ENCODE results near the gene ZNF236.

Gene ZNF236

DNA sequence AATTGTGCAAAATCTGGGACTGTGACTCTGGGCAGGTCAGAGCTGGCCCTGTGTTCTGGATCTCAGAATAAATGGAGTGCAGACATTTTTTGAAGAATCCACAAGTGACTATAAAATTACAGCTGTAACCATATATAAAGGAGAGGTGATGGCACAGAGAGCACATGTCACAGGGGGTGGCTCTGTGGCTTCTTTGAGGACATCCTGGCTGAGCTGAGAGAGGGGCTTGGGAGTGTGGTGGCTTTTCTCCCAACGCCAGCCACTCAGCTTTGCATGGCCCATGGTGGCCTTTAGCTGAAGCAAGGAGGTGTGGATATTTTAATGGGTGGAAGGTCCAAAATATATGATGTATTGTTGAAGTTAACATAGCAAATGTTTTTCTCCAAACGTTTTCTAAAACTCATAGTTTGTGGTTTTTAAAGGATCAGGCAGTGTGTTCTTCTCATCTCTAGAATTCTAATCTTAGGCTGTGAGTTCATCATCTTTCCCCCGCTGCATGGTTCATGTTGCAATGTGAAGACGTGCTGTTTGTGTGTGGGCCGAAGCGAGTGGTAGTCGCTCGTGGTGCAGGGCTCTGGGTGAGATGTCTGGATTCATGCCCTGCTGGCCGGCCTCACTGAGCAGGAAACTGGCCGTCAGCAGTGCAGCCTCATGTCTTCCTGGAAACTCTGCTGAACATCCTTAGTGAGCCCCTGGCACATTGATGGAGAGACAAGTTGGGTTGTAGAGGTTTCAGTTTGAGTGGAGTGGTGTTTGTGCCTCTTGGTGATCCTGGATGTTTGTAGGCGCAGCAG lies 109.9 kb downstream of the ZNF236 start:
- H3K27ac ChIP-seq: no peak overlapping the region
- TF ChIP-seq, protein P1, sequence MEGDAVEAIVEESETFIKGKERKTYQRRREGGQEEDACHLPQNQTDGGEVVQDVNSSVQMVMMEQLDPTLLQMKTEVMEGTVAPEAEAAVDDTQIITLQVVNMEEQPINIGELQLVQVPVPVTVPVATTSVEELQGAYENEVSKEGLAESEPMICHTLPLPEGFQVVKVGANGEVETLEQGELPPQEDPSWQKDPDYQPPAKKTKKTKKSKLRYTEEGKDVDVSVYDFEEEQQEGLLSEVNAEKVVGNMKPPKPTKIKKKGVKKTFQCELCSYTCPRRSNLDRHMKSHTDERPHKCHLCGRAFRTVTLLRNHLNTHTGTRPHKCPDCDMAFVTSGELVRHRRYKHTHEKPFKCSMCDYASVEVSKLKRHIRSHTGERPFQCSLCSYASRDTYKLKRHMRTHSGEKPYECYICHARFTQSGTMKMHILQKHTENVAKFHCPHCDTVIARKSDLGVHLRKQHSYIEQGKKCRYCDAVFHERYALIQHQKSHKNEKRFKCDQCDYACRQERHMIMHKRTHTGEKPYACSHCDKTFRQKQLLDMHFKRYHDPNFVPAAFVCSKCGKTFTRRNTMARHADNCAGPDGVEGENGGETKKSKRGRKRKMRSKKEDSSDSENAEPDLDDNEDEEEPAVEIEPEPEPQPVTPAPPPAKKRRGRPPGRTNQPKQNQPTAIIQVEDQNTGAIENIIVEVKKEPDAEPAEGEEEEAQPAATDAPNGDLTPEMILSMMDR (IDR thresholded peaks at IDR 0.05): no peak
- TF ChIP-seq ZFX (IDR thresholded peaks at IDR 0.05; ENCODE audit: borderline replicate concordance): no peak

DNA sequence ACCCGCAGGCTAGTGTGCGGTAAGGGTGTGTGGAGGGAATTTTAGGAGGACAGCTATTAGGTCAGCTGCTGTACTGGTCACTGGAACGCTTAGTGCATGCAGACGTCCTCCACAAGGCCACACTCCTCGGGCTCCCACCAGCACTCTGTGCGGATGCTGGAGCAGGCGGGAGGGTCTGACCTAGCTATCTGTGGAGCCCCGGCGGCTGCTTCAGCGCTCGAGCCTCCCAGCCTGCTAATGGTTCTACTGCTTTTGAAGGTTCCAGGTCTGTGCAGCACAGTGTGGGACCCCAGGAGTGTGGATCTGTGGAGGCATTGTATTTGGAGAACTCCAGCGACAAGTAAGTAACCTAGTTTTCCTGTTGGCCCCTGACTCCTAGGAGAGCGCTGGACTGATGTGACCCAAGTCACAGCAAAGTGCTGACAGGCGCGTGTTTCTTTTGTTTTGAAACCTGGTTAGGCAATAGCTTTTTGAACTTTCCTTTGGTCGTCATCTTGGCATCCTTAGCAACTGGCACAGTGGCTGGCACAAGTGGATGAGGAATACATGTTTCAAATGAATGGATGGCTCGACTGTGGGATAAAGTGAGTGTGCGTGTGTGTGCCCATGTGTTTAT lies 113.5 kb downstream of the ZNF236 start:
- H3K27ac ChIP-seq: no peak overlapping the region
- no peak for TF ChIP-seq ZFX (IDR thresholded peaks at IDR 0.05; ENCODE audit: borderline replicate concordance)
- TF ChIP-seq, protein P1 (IDR thresholded peaks at IDR 0.05): no peak

DNA sequence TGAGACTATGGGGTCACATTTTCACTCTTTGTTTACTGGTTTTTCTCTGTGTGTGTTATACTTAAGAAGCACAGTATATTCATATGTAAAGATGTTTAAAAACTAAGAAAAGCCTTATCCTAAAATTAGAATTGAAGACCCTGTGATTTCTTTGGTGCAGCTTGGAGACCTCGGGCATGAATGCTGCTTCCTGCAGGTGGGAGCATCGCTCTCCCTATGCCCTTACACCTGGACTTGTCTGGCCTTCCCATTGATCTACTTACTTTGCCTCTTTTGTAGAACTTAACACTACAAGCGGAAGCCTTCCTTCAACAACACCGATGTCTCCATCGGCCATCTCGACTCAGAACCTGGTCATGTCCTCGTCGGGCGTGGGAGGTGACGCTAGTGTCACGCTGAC lies 114.5 kb downstream of the ZNF236 start:
- no peak overlapping the region for H3K27ac ChIP-seq
- TF ChIP-seq, protein P1 (IDR thresholded peaks at IDR 0.05): no peak
- no peak for TF ChIP-seq ZFX (IDR thresholded peaks at IDR 0.05; ENCODE audit: borderline replicate concordance)

DNA sequence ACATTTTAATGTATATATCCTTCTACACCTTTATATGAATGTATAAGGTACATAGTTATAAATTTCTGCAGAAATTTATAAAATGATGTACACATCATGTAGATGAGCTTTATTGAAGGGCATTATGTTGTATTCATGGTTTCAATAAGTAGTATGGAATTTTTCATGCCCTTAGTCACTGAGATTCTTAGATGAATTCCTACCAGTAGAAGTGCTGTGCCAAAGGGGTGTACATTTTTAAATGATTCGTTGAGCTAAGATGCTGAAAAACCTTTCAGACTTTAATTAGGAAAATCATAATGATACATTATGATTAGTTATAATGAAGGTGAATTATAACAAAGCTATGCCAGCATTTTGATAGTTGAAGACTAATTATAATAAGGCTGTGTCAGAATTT lies 115.2 kb downstream of the ZNF236 start:
- H3K27ac ChIP-seq: no peak overlapping the region
- no peak for TF ChIP-seq ZFX (IDR thresholded peaks at IDR 0.05; ENCODE audit: borderline replicate concordance)
- TF ChIP-seq, protein P1 (IDR thresholded peaks at IDR 0.05): no peak

DNA sequence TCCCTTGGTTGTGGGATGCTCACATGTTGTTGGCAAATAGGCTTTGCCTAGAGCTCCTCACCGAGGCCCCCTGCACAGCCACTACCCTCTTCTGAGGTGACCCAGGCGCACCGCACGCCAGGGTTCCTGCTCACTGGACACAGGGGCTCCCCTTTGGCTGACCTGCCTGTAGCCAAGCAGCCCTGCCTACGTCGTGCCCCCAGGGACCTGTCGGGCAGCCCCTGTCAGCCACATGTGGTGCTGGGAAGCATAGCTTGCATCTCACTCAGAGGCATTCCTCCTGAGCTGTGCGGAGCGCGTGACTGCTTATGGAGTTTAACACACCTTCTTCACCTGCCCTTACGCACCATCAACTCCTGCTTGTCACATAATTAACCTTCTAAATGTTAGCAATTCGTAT lies 116.3 kb downstream of the ZNF236 start:
- TF ChIP-seq ZFX (IDR thresholded peaks at IDR 0.05; ENCODE audit: borderline replicate concordance): no peak
- TF ChIP-seq, protein P1 (IDR thresholded peaks at IDR 0.05): no peak
- H3K27ac ChIP-seq: no peak overlapping the region

DNA sequence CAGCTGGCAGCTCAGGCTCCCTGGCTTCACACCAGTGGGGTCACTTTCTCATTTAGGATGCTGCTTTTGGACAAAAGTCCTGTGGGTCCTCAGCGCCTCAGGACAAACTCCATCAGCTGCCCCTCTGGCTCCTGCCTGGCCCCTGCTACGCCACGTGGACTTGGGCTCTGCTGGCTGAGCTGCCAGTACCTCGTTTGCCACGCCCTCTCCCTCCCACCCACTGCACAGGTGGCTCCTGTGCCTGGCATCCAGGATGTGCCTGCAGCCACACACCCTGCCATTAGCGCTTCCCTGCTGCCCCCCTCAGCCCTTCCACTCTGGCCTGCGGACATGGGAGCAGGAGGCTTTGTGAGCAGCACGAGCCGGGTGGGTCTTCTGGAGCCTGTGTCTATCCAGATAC lies 118.9 kb downstream of the ZNF236 start:
- no peak overlapping the region for H3K27ac ChIP-seq
- no peak for TF ChIP-seq ZFX (IDR thresholded peaks at IDR 0.05; ENCODE audit: borderline replicate concordance)
- TF ChIP-seq, protein P1 (IDR thresholded peaks at IDR 0.05): no peak

Data from 22Rv1 (cell line).